GM12873 (cell line): ENCODE results near the gene GPR68.

ENCODE experiments used
- CTCF ChIP-seq: IDR thresholded peaks from 2 replicates; pipeline ENCODE4 v1.5.1; 2012; ENCODE audit warnings: low read depth, mild to moderate bottlenecking, moderate library complexity, low read length, control low read depth; ENCODE audit not compliant: insufficient read depth; ENCODE audit errors: missing control alignments

GPR68 gene

GRCh38 chr14:91225025-91225424, 19.5 kb downstream of the GPR68 start:
- TF ChIP-seq CTCF = no peak

DNA sequence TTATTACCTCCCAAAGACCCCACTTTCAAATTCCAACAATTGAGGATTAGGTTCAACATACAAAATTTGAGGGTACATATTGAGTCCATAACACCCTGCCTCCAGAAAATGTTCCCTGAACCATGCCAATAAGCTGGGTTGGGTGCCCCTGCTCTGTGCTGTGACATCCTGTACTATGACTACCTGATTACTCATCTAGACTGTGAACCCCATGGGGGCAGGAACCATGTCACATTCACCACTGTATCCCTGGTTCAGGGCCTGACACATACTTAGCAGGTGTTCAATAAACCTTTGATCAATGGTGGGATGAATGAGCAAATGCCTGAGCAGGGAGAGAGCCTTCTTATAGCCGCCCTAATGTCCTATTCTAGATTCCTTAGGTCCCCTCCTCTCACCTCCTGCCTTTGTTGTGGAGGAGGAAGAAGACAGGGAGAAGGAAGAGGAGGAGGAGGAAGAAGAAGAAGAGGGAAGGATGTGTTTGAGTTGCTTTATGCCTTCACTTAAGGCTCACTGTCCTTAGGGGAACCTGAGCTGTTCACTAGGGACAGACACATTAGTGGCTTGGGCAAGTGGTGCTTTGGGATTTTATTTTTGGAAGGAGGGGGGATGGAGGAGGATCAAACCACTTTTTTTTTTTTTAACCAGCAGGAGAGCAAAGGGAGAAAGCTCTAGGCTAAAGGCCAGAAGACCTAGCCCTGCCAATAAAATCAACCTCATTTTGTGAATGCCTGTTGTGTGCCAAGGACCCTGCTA, 21.3 kb downstream of the GPR68 start:
- TF ChIP-seq CTCF = no peak

DNA sequence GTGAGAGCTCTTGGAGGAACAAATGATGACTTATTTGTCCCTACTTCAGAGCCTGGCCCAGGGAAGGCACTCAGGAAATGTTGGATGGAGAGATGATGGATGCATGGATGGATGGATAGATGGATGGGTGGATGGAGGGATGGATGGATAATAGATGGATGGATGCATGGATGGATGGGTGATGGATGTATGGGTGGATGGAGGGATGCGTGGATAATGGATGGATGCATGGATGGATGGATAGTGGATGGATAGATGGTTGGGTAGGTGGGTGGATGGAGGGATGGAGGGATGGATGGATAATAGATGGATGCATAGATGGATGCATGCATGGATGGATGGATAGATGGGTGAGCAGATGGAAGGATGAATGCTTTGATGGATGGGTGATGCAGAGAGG, 23.2 kb downstream of the GPR68 start:
- no peak for TF ChIP-seq CTCF

DNA sequence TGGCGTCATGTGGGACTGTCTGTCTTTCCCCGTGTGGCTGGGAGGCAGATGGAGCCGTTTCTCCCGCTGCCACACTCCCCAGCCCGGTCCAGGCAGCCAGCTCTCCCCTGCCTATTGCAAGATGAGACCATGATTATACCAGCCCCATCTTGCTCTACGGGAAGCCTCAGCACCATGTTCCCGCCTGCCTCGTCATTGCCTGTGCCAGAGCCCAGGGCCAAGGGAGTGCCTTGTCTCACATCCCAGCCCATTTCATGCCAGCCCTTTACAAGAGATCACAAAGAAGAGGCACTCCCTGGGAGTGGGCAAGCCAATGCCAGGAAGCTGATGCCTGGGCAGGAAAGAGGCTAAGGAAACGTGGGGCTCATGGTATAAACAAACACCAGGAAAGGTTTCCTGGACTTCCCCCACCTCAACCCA, 23.9 kb downstream of the GPR68 start:
- no peak for TF ChIP-seq CTCF

GRCh38 chr14:91219517-91220389, 24.8 kb downstream of the GPR68 start:
- no peak for TF ChIP-seq CTCF

DNA sequence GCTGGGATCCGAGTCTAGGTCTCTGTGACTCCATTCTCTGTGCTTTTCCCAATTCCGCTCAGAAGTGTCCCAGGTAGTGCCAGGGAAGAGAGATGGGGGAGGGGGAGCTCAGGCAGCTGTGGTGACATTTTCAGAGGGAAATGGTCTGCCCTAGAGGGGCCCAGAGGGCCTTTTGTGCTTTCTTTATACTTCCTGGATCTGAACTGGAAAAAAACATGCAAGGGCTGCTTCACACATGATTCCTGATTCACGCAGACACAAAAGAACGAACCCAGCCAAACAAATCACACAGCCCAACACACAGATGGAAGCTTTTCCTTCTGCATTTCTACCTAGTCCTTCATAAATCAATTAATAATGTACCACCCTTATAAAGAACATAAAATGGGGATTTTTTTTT, 26.5 kb downstream of the GPR68 start:
- no peak for TF ChIP-seq CTCF

- no peak for TF ChIP-seq CTCF
Measured at GRCh38 chr14:91216731-91217226, 27.7 kb downstream of the GPR68 start.
